Ovary (tissue), 9 donors: ENCODE data around the gene TBC1D14. TPM values are rescaled to one million over a fixed set of nuclear protein-coding genes. Genes with fewer than 3 reads are reported as not detected.

Experiments used
- DNase-seq, 5 donors: peaks; one replicate each; pipeline ENCODE4 v3.0.0-alpha.2; 2019 to 2020
- H3K27ac ChIP-seq, 2 donors: fragments of 200-600 bp; one replicate each; pipeline versions ENCODE4 v1.5.1 to v1.8.0; 2019 to 2022
- H3K27me3 ChIP-seq: fragments of 200-600 bp; one replicate; pipeline ENCODE4 v1.8.0; 2022
- H3K36me3 ChIP-seq: fragments of 200-600 bp; sonication (generic); one replicate; pipeline ENCODE4 v1.5.1; 2019
- H3K4me1 ChIP-seq: one replicate; pipeline ENCODE4 v1.8.1; 2013; ENCODE audit warnings: mild to moderate bottlenecking, moderate library complexity; ENCODE audit not compliant: insufficient read depth
- H3K4me3 ChIP-seq: fragments of 200-600 bp; sonication (generic); one replicate; pipeline ENCODE4 v1.5.1; 2017
- H3K9me3 ChIP-seq, 2 donors: fragments of 200-600 bp in 1 of 2; sonication (generic) in 1 of 2; one replicate each; pipeline versions ENCODE4 v1.5.1 to v1.8.1; 2013 to 2019; ENCODE audit warnings: mild to moderate bottlenecking in 1 of 2, moderate library complexity in 1 of 2
- CTCF ChIP-seq, 3 donors: fragments of 450-650 bp in 2 of 3; fragments of 200-600 bp in 1 of 3; IDR thresholded peaks; one replicate each; pipeline versions ENCODE4 v1.5.1 to v1.8.0; 2016 to 2022; ENCODE audit warnings: antibody characterized with exemption in 3 of 3, mild to moderate bottlenecking in 1 of 3
- EP300 ChIP-seq: sonication (generic); formaldehyde crosslinking; IDR thresholded peaks from one replicate; pipeline ENCODE4 v1.6.1; 2017; ENCODE audit warnings: antibody characterized with exemption
- POLR2A ChIP-seq: fragments of 450-650 bp; IDR thresholded peaks from one replicate; pipeline ENCODE4 v1.6.1; 2017; ENCODE audit warnings: antibody characterized with exemption, mild to moderate bottlenecking, moderate library complexity
- WGBS, 3 donors: extraction: QIAGEN DNeasy Blood & Tissue Kit in 1 of 3; methylation state at CpG; one replicate each; pipeline versions ENCODE4 v1.1.5 to v1.1.7; 2013 to 2017; 5-methylcytosine and 5-hydroxymethylcytosine counted together
- intact Hi-C, 4 donors: fragments of 100-400 bp; cut with DNase I; formaldehyde crosslinking; loops; one replicate each; pipeline versions ENCODE4 v1.11.0 to v1.15.1; 2022 to 2023
- polyA plus RNA-seq, 2 donors: library from polyadenylated mRNA; stranded (reverse); fragments of 200-250 nt in 1 of 2; fragments of 350-450 nt in 1 of 2; fragmentation: Illumina TruSeq in 1 of 2; extraction: RNeasy Lipid Tissue Mini Kit (QIAGEN cat#74804) in 1 of 2; gene quantifications; one replicate each; pipeline ENCODE4 v1.2.3, GENCODE V29; 2013 to 2014
- total RNA-seq, 7 donors: library from RNA; depleted of rRNA in 2 of 7; stranded (reverse); fragments of >200 nt in 2 of 7; fragmentation: NEBNext Ultra II Directional in 3 of 7; extraction: Animal tissue kit (Norgen Biotek cat#: 25700) in 3 of 7; gene quantifications; one replicate each; pipeline versions ENCODE4 v1.1.0 to v1.2.4, GENCODE V29; 2016 to 2023
- donor health status: DM: no; HTN: no; CAD: no; lungs with moderate emphysema.
- donor health status: DM: no; HTN: no; CAD: no.
- donor health status: Bipolar disorder and iron deficiency.
- donor health status: DM: yes; HTN: yes; CAD: no.
- donor health status: DM: no; HTN: no; CAD: no.
- donor health status: DM: yes; HTN: yes; CAD: no.

The TBC1D14 gene
- total and polyA plus RNA-seq, 9 donors, result 19.9 to 40.0 (median 34.4) TPM

- no peaks in the 10 kb centered on the region for H3K27me3 ChIP-seq
- H3K9me3 ChIP-seq, result no peaks in the 10 kb centered on the region
- H3K4me1 ChIP-seq, result no peaks in the 10 kb centered on the region
- no peaks in the 10 kb centered on the region for H3K36me3 ChIP-seq
- 52 to 66% (median 65%) methylated on average over 2 of the region's 2 CpGs for WGBS, 3 donors
- no peak for TF ChIP-seq EP300
- no peak for TF ChIP-seq POLR2A
- TF ChIP-seq CTCF (IDR thresholded peaks at IDR 0.05), result no peak
- DNase-seq, result no peak
- no peak overlapping the region for H3K27ac ChIP-seq
- no peak overlapping the region for H3K4me3 ChIP-seq
- intact Hi-C loops, result no loop called here
Observed at GRCh38 chr4:7007944-7008343, 98.3 kb downstream of the TBC1D14 start.

DNA sequence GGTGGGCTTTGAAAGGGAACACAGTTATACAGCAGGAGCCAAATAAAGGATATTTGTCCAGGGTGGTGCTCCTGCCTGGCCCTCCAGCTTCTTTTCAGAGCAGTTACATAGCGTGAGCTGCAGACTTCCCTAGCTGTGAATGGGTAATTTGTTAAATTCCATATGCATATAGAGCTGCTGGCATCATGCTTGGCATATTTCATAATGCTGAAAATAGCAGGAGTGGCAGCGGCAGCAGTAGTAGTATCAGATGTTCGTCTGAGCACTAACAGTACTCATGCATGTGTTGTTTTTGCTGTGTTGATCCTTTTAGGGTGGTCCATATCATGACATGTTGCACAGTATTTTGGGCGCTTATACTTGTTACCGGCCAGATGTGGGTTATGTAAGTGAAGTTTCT is 99.9 kb downstream of the TBC1D14 start:
- H3K27ac ChIP-seq, result no peak overlapping the region
- no peaks in the 10 kb centered on the region for H3K36me3 ChIP-seq
- H3K4me1 ChIP-seq, result no peaks in the 10 kb centered on the region
- H3K27me3 ChIP-seq, result no peaks in the 10 kb centered on the region
- H3K9me3 ChIP-seq, result no peaks in the 10 kb centered on the region
- TF ChIP-seq EP300 (no peak), CTCF (IDR thresholded peaks at IDR 0.05) (no peak), POLR2A (no peak)
- no peak overlapping the region for H3K4me3 ChIP-seq
- 83 to 90% (median 84%) methylated on average over 5 of the region's 5 CpGs for WGBS, 3 donors
- DNase-seq, result no peak
- intact Hi-C loops, result no loop called here

DNA sequence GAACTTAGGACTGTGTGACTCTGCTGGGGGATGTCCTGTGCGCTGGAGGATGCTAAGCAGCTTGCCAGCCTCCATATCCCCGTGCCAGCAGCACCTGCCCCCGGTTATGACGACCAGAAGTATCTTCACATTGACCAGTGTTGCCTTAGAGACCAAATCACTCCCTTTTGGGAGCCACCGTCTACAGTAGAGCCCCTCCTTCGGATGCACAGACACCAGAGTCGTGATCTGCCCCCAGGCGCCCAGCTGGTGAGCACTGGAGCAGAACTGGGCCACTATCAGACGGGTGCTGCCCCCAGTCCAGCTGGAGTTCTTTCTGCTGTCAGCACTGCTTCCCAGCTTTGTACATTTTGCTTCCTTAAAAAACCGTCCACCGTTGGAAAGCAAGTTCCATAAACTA is 103.5 kb downstream of the TBC1D14 start:
- H3K27ac ChIP-seq, result no peak overlapping the region
- intact Hi-C loops, result no loop called here
- H3K36me3 ChIP-seq, result no peaks in the 10 kb centered on the region
- DNase-seq, result no peak
- no peaks in the 10 kb centered on the region for H3K4me1 ChIP-seq
- H3K9me3 ChIP-seq, result no peaks in the 10 kb centered on the region
- TF ChIP-seq POLR2A, result no peak
- TF ChIP-seq CTCF (IDR thresholded peaks at IDR 0.05), result no peak
- no peak for TF ChIP-seq EP300
- no peaks in the 10 kb centered on the region for H3K27me3 ChIP-seq
- WGBS, 3 donors, result 82 to 86% (median 84%) methylated on average over 11 of the region's 11 CpGs
- no peak overlapping the region for H3K4me3 ChIP-seq

GRCh38 chr4:7014815-7015214 is 105.2 kb downstream of the TBC1D14 start:
- no peak for TF ChIP-seq EP300
- no peak for TF ChIP-seq POLR2A
- no peak for TF ChIP-seq CTCF (IDR thresholded peaks at IDR 0.05)
- Histone ChIP-seq H3K27me3 (no peaks in the 10 kb centered on the region), H3K9me3 (no peaks in the 10 kb centered on the region), H3K27ac (no peak overlapping the region), H3K36me3 (no peaks in the 10 kb centered on the region), H3K4me3 (no peak overlapping the region), H3K4me1 (no peaks in the 10 kb centered on the region)
- no peak for DNase-seq
- 95 to 98% (median 96%) methylated on average over 12 of the region's 12 CpGs for WGBS, 3 donors
- intact Hi-C loops, result loop anchor here in 1 of 4 donors (1.0 kb wide), 1 partner anchor 40 kb away; no protein-coding TSS in a partner anchor
